ENCODE data around the gene ASCL3. TPM values are rescaled to one million over a fixed set of nuclear protein-coding genes. Genes with fewer than 3 reads are reported as not detected.

The ASCL3 gene
- total and polyA plus RNA-seq, 2 experiments from 2014 or later: not detected

DNA sequence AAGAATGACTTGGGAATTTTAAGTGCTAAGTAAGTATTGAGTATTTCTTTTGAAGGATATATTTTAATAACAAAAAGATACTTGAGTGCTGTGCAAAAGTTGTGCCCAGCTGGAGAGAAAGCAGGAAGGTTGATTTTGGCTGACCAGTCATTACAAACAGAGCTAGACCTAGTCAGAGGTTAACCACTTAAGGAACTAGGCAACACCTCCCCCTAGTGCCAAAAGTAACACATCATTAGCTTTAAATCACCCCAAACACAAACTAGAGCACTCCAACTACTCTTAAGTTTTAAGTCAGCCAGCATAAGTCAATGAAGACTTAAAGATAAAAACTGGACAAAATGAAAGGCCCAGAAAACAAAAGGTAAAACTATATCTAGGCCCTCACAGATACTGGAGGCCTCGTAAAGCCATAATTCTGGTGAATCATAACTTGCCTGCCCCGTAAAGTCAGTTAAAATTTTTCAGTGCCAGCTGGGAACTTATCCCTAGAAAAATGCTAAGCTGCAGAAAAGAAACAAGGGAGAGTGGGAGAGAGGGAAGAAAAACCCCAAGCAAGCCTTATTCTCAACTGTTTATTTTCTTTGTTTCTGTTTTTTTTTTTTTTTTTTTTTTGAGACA is 16.8 kb upstream of the ASCL3 start:
- H3K4me3 ChIP-seq: no peak overlapping the region
- no peaks in the 10 kb centered on the region for H3K27me3 ChIP-seq
- H3K9me3 ChIP-seq (ENCODE audit: low read depth): no peaks in the 10 kb centered on the region
- peak; percentile 71 to 91 for DNase-seq (ENCODE audit: low read depth in 1 of 2, low spot score in 1 of 2)
- peaks cover 6% of the 10 kb centered on the region for H3K4me1 ChIP-seq (ENCODE audit: low read depth)
- TF ChIP-seq, protein P1, sequence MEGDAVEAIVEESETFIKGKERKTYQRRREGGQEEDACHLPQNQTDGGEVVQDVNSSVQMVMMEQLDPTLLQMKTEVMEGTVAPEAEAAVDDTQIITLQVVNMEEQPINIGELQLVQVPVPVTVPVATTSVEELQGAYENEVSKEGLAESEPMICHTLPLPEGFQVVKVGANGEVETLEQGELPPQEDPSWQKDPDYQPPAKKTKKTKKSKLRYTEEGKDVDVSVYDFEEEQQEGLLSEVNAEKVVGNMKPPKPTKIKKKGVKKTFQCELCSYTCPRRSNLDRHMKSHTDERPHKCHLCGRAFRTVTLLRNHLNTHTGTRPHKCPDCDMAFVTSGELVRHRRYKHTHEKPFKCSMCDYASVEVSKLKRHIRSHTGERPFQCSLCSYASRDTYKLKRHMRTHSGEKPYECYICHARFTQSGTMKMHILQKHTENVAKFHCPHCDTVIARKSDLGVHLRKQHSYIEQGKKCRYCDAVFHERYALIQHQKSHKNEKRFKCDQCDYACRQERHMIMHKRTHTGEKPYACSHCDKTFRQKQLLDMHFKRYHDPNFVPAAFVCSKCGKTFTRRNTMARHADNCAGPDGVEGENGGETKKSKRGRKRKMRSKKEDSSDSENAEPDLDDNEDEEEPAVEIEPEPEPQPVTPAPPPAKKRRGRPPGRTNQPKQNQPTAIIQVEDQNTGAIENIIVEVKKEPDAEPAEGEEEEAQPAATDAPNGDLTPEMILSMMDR (IDR thresholded peaks at IDR 0.05; ENCODE audit: low read depth, low read length): peak; percentile 71
- no peak overlapping the region for H3K27ac ChIP-seq
- H3K36me3 ChIP-seq: peaks cover 4% of the 10 kb centered on the region

DNA sequence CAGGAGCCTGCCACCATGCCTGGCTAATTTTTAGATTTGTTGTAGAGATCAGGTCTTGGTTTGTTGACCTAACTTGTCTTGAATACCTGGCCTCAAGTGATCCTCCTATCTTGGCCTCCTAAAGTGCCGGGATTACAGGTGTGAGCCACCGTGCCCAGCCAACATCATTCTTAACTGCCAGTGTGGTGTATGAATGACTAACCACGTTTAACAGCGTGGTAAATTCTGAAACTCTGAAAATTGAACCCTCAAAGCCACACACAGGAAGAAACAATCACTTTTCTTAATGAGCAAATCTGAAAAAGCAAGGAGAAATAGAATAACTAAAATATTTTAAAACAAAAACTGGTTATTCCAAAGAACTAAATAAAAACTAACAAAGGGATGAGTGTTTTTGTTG is 14.0 kb upstream of the ASCL3 start:
- H3K9me3 ChIP-seq (ENCODE audit: low read depth): no peaks in the 10 kb centered on the region
- TF ChIP-seq, protein P1 (IDR thresholded peaks at IDR 0.05; ENCODE audit: low read depth, low read length): no peak
- H3K4me3 ChIP-seq: no peak overlapping the region
- H3K4me1 ChIP-seq (ENCODE audit: low read depth): no peaks in the 10 kb centered on the region
- peaks cover 9% of the 10 kb centered on the region for H3K36me3 ChIP-seq
- H3K27ac ChIP-seq: no peak overlapping the region
- no peaks in the 10 kb centered on the region for H3K27me3 ChIP-seq
- DNase-seq (ENCODE audit: low read depth in 1 of 2, low spot score in 1 of 2): no peak

DNA sequence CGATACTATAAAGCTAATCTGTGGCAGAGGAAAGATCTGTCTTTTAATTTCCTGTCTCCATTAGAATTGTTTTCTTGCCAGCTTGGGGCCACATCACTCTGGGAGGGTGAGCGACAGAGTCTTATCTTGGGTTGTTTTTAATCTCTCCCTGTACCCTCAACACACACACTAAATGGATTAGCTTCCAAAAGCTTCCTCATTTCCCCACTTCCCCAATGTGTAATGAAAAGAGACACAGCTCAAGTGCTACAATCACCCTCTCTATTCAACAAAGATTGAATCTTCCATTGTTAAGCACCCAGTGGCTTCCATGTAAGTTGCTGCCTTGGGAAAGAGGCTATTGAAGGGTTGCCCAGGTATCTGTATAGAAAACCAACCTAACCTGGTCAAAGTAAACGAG is 6.1 kb upstream of the ASCL3 start:
- no peaks in the 10 kb centered on the region for H3K4me1 ChIP-seq (ENCODE audit: low read depth)
- no peak overlapping the region for H3K27ac ChIP-seq
- TF ChIP-seq, protein P1 (IDR thresholded peaks at IDR 0.05; ENCODE audit: low read depth, low read length): no peak
- H3K27me3 ChIP-seq: no peaks in the 10 kb centered on the region
- H3K4me3 ChIP-seq: no peak overlapping the region
- H3K9me3 ChIP-seq (ENCODE audit: low read depth): no peaks in the 10 kb centered on the region
- DNase-seq (ENCODE audit: low read depth in 1 of 2, low spot score in 1 of 2): no peak
- H3K36me3 ChIP-seq: peaks cover 17% of the 10 kb centered on the region

DNA sequence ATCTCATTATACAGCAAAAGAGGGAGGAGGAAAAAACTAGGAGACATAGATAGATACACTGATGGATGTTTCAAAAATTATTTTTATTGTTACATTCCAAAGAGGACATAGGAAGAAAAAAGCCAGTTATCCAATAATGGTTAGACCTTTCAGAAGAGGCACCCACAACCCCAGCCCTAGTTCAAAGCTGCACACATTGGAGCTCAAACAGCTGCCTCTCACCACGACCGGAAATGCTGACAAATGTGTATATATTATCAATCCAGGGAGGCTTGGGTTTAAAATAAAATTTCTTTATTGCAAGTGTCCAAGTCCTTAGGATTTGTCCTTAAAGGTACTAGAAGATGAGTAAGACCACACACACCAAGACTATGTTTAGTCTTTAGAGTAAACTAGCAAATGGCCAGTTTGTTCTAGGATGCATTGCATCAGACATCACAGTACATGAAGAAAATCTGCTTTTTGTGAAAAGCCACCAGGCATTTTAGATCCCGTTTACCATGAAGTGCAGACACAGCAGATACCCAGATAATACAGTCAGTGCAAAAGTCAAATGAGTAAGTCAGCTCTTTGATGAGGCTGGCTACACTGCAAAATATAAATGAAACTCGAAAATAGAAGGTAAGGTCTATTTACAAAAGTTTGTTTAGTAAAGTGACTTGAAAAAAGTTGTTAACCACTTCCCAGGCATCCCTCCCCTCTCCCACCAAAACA is 4.6 kb upstream of the ASCL3 start:
- no peaks in the 10 kb centered on the region for H3K27me3 ChIP-seq
- DNase-seq (ENCODE audit: low read depth in 1 of 2, low spot score in 1 of 2): no peak
- H3K4me3 ChIP-seq: no peak overlapping the region

DNA sequence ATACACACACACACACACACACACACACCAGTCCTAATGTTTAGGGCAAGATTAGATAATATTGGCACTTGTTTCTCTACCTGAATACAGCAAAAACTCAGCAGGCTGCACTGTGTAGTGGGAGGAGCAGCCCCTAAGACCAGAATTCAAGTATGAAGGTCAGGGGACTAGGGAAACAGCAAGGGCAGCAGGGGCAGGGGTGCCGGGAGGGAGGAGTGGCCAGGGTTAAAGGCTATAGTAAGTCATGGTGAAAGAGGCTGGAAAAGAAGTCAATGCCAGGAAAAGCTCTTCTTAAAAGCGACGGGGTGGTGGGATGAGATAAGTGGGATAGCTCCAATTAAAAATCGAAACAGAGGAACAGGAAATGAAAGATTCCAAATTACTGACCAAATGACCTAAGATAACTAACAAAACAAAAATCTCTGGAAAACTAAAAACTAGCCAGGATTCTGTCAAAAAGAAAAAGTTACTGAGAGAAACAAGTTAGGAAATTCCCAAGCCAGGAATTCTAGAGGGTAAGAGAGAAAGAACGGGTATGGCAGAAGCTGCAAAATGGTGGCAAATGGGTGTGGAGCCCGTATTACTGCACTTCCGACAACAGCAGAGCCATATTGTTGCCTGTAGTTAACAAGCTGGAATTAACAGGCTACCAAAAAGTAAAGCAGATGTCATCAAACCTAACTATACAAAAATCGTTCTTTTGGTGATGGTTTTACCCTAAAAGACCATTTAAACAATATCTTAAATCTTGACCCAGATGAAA is 1.3 kb downstream of the ASCL3 start:
- TF ChIP-seq, protein P1 (IDR thresholded peaks at IDR 0.05; ENCODE audit: low read depth, low read length): no peak
- no peak for DNase-seq (ENCODE audit: low read depth in 1 of 2, low spot score in 1 of 2)
- Histone ChIP-seq H3K4me3 (no peak overlapping the region), H3K9me3 (ENCODE audit: low read depth) (no peaks in the 10 kb centered on the region), H3K36me3 (no peaks in the 10 kb centered on the region), H3K4me1 (ENCODE audit: low read depth) (no peaks in the 10 kb centered on the region), H3K27me3 (no peaks in the 10 kb centered on the region), H3K27ac (no peak overlapping the region)

More for the DNA sequence above, 4.6 kb upstream of the ASCL3 start:
- Histone ChIP-seq H3K27ac (no peak overlapping the region), H3K36me3 (peaks cover 13% of the 10 kb centered on the region), H3K4me1 (ENCODE audit: low read depth) (no peaks in the 10 kb centered on the region), H3K9me3 (ENCODE audit: low read depth) (no peaks in the 10 kb centered on the region)
- TF ChIP-seq, protein P1 (IDR thresholded peaks at IDR 0.05; ENCODE audit: low read depth, low read length): no peak
